GM19193 (cell line): ENCODE results near the gene TCAF1.

Experiments
- POLR2A ChIP-seq: IDR thresholded peaks from 4 replicates; pipeline ENCODE4 v1.6.1; 2011; ENCODE audit not compliant: insufficient read depth, insufficient read length; ENCODE audit errors: extremely low read depth

TCAF1 gene

GRCh38 chr7:143910473-143911248 lies 8.7 kb upstream of the TCAF1 start:
- no peak for TF ChIP-seq POLR2A

- no peak for TF ChIP-seq POLR2A
Measured at GRCh38 chr7:143909863-143910262, 7.9 kb upstream of the TCAF1 start.

- no peak for TF ChIP-seq POLR2A
Measured at GRCh38 chr7:143908120-143908519, 6.1 kb upstream of the TCAF1 start.

GRCh38 chr7:143906895-143907294 lies 4.9 kb upstream of the TCAF1 start:
- TF ChIP-seq POLR2A, result no peak

GRCh38 chr7:143906151-143906550 lies 4.2 kb upstream of the TCAF1 start:
- no peak for TF ChIP-seq POLR2A

GRCh38 chr7:143905509-143905908 lies 3.5 kb upstream of the TCAF1 start:
- no peak for TF ChIP-seq POLR2A

GRCh38 chr7:143902332-143902899 lies 440 bp upstream of the TCAF1 start:
- TF ChIP-seq POLR2A, result no peak

GRCh38 chr7:143901332-143901667 lies 676 bp downstream of the TCAF1 start:
- TF ChIP-seq POLR2A, result no peak

GRCh38 chr7:143900230-143900766 lies 1.7 kb downstream of the TCAF1 start:
- no peak for TF ChIP-seq POLR2A

GRCh38 chr7:143898810-143899209 lies 3.2 kb downstream of the TCAF1 start:
- no peak for TF ChIP-seq POLR2A

- no peak for TF ChIP-seq POLR2A
Measured at GRCh38 chr7:143896667-143897066, 5.3 kb downstream of the TCAF1 start.

- no peak for TF ChIP-seq POLR2A
Measured at GRCh38 chr7:143892527-143893300, 9.3 kb downstream of the TCAF1 start.

GRCh38 chr7:143891457-143891856 lies 10.5 kb downstream of the TCAF1 start:
- no peak for TF ChIP-seq POLR2A

GRCh38 chr7:143890558-143890957 lies 11.4 kb downstream of the TCAF1 start:
- no peak for TF ChIP-seq POLR2A

- TF ChIP-seq POLR2A, result no peak
Measured at GRCh38 chr7:143889068-143889467, 12.9 kb downstream of the TCAF1 start.
